ENCODE data around the gene TRAPPC2L.

DNA sequence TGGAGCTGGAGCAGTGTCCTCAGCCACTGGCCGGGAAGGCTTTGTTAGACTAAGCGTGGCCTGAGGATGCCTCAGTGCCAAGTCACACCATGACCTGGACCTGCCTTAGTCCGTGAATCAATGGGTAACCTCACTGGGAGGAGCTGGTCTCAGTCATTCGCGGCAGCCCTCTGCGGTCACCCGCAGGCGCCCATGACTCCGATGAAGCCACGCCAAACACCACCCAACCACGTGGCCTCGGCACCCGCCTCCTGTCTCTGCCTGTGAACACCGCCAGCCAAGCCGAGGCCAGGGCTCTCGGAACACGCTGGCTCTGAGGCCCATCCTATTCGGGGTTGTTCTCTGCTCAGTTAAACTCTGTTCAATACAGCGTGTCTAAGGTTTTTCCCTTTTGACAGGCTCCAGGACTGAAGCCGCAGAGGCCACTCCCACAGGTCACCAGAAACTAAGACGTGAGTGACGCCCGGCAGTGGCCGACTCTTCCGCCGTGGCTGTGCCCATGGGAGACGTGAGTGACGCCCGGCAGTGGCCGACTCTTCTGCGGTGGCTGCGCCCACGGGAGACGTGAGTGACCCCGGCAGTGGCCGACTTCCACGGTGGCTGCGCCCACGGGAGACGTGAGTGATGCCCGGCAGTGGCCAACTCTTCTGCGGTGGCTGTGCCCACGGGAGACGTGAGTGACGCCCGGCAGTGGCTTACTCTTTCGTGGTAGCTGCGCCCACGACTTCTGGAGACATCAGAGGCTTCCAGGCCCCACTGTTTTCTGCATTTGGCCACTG is 26.4 kb downstream of the TRAPPC2L start:
- TF ChIP-seq, protein P1, sequence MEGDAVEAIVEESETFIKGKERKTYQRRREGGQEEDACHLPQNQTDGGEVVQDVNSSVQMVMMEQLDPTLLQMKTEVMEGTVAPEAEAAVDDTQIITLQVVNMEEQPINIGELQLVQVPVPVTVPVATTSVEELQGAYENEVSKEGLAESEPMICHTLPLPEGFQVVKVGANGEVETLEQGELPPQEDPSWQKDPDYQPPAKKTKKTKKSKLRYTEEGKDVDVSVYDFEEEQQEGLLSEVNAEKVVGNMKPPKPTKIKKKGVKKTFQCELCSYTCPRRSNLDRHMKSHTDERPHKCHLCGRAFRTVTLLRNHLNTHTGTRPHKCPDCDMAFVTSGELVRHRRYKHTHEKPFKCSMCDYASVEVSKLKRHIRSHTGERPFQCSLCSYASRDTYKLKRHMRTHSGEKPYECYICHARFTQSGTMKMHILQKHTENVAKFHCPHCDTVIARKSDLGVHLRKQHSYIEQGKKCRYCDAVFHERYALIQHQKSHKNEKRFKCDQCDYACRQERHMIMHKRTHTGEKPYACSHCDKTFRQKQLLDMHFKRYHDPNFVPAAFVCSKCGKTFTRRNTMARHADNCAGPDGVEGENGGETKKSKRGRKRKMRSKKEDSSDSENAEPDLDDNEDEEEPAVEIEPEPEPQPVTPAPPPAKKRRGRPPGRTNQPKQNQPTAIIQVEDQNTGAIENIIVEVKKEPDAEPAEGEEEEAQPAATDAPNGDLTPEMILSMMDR (IDR thresholded peaks at IDR 0.05; ENCODE audit: poor library complexity), result no peak
- TF ChIP-seq EZH2 (IDR thresholded peaks at IDR 0.05; ENCODE audit: borderline replicate concordance), result no peak
- no peak for TF ChIP-seq EZH2phosphoT487 (IDR thresholded peaks at IDR 0.05; ENCODE audit: low read depth, severe bottlenecking, unreplicated experiment)

Measured in hepatocyte (in vitro differentiated cells).